Erythroblast (primary cell): ENCODE data around the gene RIN1.
"Not testable (repeated sequence)": the region's sequence is repeated elsewhere in the genome, so short reads cannot be mapped to it uniquely, and the experiment has no call there.

ENCODE experiments used
- DNase-seq, 2 experiments: peaks; one replicate each; lab custom pipeline; 2025; lab: John Stamatoyannopoulos, UW
- GATA1 ChIP-seq: IDR thresholded peaks from 2 replicates; pipeline ENCODE4 v1.6.1; 2011; ENCODE audit warnings: low read depth, mild to moderate bottlenecking, control low read depth, low read length, moderate library complexity
- POLR2A ChIP-seq: IDR thresholded peaks from 2 replicates; pipeline ENCODE4 v1.6.1; 2011; ENCODE audit warnings: mild to moderate bottlenecking, low read length

The RIN1 gene, protein sequence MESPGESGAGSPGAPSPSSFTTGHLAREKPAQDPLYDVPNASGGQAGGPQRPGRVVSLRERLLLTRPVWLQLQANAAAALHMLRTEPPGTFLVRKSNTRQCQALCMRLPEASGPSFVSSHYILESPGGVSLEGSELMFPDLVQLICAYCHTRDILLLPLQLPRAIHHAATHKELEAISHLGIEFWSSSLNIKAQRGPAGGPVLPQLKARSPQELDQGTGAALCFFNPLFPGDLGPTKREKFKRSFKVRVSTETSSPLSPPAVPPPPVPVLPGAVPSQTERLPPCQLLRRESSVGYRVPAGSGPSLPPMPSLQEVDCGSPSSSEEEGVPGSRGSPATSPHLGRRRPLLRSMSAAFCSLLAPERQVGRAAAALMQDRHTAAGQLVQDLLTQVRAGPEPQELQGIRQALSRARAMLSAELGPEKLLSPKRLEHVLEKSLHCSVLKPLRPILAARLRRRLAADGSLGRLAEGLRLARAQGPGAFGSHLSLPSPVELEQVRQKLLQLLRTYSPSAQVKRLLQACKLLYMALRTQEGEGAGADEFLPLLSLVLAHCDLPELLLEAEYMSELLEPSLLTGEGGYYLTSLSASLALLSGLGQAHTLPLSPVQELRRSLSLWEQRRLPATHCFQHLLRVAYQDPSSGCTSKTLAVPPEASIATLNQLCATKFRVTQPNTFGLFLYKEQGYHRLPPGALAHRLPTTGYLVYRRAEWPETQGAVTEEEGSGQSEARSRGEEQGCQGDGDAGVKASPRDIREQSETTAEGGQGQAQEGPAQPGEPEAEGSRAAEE

DNA sequence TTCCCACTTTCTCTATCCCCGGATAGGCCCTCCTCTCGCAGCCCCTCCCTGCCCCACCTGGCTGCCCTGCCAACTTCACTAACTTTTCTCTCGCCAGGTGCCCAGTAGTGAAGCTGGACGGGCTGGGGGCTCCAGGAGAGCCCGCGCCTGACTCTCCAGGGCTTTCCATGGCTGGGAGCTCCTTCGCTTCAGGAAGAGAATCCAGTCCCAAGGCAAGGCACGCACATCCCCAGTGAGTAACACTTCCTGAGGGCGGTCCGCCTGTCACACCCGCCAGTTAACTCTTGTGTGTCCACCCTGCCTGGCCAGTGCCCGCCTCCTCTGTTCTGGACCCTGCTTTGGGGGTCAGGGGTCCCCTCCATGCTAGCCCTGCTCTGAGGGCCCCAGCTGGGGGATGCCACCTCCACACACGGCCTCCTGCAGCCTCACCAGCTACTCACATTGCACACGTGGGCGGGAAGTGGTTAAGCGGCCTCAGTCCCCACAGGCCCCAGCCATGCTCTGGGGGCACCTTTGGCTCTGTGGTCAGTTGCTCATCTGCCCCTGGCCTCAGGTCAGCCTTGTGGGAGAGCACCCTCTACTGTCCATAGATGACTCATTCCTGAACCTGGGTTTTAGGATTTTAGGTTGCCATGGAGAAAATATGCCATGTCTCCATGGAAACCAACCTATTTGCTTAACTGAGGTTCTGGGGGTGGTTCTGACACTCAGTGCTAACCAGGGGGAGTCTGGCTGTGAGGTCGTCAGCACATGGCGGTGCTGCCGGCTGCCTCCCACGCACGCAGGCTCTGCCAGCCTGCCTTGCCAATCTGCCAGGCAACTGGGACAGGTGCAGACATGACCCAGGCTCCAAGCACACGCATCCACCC, at the start of gene RIN1:
Gene RIN1, minus strand, starts transcription at position 201 of the 869 bp plus-strand sequence. Its CDS starts 32 bp downstream, at position 169.
- no peak for TF ChIP-seq POLR2A
- no peak for TF ChIP-seq GATA1
- DNase-seq: peak; percentile 39 to 45

DNA sequence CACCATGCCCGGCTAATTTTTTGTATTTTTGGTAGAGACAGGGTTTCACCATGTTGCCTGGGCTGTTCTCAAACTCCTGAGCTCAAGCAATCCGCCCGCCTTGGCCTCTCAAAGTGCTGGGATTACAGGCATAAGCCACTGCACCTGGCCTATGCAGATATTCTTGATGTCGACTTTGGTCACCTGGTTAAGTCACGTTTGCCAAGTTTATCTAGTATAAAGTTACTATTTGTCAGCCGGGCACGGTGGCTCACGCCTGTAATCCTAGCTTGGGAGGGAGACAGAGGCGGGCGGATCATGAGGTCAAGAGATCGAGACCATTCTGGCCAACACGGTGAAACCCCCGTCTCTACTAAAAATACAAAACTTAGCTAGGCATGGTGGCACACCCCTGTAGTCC, 48.1 kb upstream of the RIN1 start:
- not testable (repeated sequence) for DNase-seq

- not testable (repeated sequence) for DNase-seq
Observed at GRCh38 chr11:66380264-66380663, 44.0 kb upstream of the RIN1 start.

GRCh38 chr11:66373690-66374287, 37.6 kb upstream of the RIN1 start:
- DNase-seq: not testable (repeated sequence)

DNA sequence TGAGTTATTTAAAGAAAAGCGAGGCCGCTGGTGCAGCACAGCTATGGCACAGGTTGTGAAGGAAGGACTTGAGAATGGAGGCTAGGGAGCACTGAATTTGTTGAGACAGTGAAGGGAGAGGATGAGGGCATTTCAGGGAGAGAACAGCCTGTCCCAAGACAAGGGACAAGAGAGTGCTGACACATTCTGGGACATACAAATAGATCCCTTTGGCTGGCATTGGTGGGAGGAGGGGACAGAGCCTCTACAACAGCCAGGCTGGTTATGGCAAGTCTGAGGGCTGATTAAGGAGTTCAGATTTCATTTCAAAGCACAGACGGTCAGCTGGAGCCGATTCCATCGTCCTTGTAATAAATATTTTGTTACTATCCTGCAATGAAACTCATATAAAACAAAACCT, 37.0 kb upstream of the RIN1 start:
- DNase-seq: no peak
- TF ChIP-seq GATA1 (no peak), POLR2A (no peak)

DNA sequence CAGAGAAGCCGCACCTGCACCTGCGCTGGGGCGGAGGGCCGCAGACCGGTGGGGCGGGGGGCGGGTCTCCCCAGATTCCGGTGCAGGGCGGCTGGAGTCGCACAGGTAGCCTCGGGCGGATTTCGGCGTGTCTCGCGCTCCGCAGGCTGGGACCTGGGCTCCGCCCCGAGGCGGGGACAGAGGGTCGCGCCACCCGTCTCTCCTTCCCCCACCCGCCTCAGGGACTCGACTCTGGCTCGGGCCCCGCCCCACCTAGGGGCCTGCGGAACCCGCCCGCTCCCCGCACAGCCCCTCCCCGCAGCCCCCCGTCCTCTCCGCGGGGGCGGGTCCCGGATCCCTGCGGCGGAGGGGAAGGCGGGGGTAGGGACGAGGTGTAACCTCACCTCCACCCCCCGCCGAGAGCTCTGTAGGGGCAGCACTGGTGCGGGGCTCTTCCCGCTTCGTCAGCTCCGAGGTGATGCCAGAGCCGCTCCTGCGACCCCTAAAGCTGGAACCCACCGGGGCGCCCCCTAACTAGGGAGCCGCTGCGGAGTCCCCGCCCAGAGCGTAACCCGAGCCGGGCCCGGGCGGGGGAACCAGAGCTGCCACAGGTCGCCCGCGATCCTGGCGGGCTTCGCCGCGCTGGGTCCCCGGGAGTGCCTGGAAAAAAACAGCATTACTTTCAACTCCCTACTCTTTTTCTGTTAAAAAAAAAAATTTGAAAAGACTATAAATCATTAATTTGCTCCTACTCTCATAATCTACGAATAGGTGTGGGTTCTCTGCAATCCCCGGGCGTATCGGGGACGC, 35.6 kb upstream of the RIN1 start, which contains the start of gene SLC29A2:
Gene SLC29A2, minus strand, starts transcription at position 134 of the 789 bp plus-strand sequence. CDS start 169 bp downstream, outside the sequence.
- TF ChIP-seq POLR2A (no peak), GATA1 (no peak)
- peak; percentile 40 to 46 for DNase-seq

DNA sequence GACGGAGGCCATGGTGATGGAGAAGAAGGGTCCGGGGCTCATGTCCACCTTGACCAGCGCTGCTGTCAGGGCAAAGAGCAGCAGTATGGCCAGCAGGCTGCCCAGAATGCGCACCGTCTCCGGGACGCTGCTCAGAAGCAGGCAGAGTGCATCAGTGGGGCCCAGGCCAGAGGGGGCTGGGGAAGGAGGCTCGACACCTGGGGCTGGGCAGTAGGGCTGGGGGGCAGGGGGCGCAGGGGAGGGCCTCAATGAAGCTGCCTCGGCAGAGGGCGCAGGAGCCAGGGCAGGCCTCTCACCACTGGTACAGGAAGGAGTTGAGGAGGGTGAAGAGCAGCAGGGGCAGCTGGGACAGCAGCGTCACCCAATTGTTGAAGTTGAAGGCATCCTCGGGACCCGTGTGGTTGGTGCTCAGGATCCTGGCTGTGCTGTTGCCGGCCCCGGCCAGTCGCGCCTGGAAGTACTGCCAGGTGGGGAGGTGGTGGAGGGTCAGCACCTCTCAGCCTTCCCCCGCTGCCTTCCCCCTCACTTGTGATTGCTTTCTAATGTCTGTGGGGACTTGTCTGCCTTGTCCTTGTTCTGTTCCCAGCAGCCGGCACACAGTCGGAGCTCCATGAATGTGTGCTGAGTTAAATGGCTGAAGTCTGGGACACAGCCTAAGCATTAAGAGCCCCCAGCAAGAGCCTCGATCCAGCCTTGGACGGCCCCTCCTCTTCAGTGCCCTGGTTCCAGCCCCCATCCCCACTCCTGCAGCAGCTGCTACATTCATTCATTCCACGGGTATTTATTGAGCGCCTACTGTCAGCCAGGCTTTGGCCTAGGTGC, 33.0 kb upstream of the RIN1 start:
- TF ChIP-seq POLR2A (no peak), GATA1 (no peak)
- DNase-seq: no peak

GRCh38 chr11:66368484-66368883, 32.2 kb upstream of the RIN1 start:
- TF ChIP-seq POLR2A (no peak), GATA1 (no peak)
- DNase-seq: no peak

DNA sequence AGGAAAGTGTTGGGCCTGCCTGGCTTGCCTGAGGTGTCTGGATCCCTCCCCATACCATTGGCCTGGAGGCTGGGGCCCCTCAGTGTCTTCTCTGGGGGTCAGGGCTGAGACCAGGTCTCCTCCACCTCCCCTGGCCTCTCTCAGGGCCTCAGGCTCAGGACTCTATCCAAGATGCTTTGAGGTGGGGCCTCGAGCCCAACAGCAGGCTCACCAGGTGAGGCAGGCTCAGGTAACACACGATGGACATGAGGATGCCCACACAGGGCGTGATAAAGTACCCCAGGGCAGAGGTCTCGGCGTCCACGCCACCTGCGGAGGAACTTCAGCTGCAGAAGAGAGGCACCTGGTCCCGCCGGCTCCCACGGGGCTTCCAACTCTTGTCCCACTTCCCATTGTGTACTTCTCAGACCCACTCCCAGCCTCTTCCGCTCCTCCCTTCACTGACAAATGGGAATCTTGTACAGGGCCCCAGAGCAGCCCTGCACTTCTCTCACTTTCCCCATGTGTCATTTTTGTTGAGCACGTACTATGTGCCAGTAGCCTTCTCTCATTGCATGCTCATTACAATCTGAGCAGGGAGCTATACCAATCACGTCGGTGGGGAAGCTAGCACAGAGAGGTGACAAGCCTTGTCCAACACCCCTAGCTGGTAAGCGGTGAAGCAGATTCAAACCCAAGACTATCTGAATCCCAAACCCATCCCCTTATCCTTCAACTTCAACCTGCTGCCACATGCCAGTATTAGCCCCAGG, 31.5 kb upstream of the RIN1 start:
- no peak for DNase-seq
- TF ChIP-seq POLR2A (no peak), GATA1 (no peak)

GRCh38 chr11:66366844-66367477, 30.7 kb upstream of the RIN1 start:
- DNase-seq: no peak
- no peak for TF ChIP-seq GATA1
- no peak for TF ChIP-seq POLR2A
